GM21381 (cell line): Measurements from ENCODE around the gene ADAMTS17.

Source experiments
- ATAC-seq: cut with Tn5 transposase; IDR thresholded peaks from one replicate; pipeline ENCODE4 v1.9.1; 2021; ENCODE audit warnings: mild to moderate bottlenecking, moderate library complexity; ENCODE audit not compliant: unreplicated experiment

The ADAMTS17 gene

GRCh38 chr15:100341750-100342560 is at the start of gene ADAMTS17:
ADAMTS17 (minus strand) TSS chr15:100341975; CDS start chr15:100341899, 76 bp downstream.
- ATAC-seq: peak; percentile 96

- ATAC-seq: no peak
Observed at GRCh38 chr15:100385300-100386050, 43.7 kb upstream of the ADAMTS17 start.

- ATAC-seq: no peak
Observed at GRCh38 chr15:100384108-100384410, 42.3 kb upstream of the ADAMTS17 start.

GRCh38 chr15:100383302-100384107 is 41.7 kb upstream of the ADAMTS17 start:
- no peak for ATAC-seq

- ATAC-seq: no peak
Observed at GRCh38 chr15:100373942-100374341, 32.2 kb upstream of the ADAMTS17 start.

- ATAC-seq: no peak
Observed at GRCh38 chr15:100373120-100373896, 31.5 kb upstream of the ADAMTS17 start.

GRCh38 chr15:100372739-100373119 is 31.0 kb upstream of the ADAMTS17 start:
- ATAC-seq: no peak

- no peak for ATAC-seq
Observed at GRCh38 chr15:100355342-100355741, 13.6 kb upstream of the ADAMTS17 start.

- ATAC-seq: no peak
Observed at GRCh38 chr15:100353449-100353848, 11.7 kb upstream of the ADAMTS17 start.

GRCh38 chr15:100350434-100351226 is 8.9 kb upstream of the ADAMTS17 start:
- no peak for ATAC-seq

GRCh38 chr15:100349696-100350433 is 8.1 kb upstream of the ADAMTS17 start:
- ATAC-seq: peak; percentile 92

GRCh38 chr15:100349321-100349695 is 7.5 kb upstream of the ADAMTS17 start:
- no peak for ATAC-seq

- no peak for ATAC-seq
Observed at GRCh38 chr15:100348578-100348977, 6.8 kb upstream of the ADAMTS17 start.

- ATAC-seq: no peak
Observed at GRCh38 chr15:100346866-100347512, 5.2 kb upstream of the ADAMTS17 start.

- ATAC-seq: no peak
Observed at GRCh38 chr15:100345438-100345837, 3.7 kb upstream of the ADAMTS17 start.

GRCh38 chr15:100343251-100343650 is 1.5 kb upstream of the ADAMTS17 start:
- ATAC-seq: no peak

GRCh38 chr15:100341239-100341749 is 481 bp downstream of the ADAMTS17 start:
- peak; percentile 11 for ATAC-seq

GRCh38 chr15:100340721-100341238 is 995 bp downstream of the ADAMTS17 start:
- ATAC-seq: no peak
